Coronary artery (tissue), 2 donors: ENCODE measurements around the gene LTB4R.
A peak's percentile ranks its signal among the peaks of the same experiment; 100 is the strongest.

ENCODE experiments used
- DNase-seq: peaks from one replicate; pipeline ENCODE4 v3.0.0-alpha.2; 2017; ENCODE audit warnings: low spot score
- H3K27ac ChIP-seq, 2 donors: fragments of 200-600 bp; sonication (generic); one replicate each; pipeline ENCODE4 v1.5.1; 2016 to 2019
- H3K4me3 ChIP-seq: fragments of 200-600 bp; sonication (generic); 2 replicates; pipeline ENCODE4 v1.5.1; 2016; ENCODE audit warnings: mild to moderate bottlenecking, moderate library complexity
- TF ChIP-seq, protein P1 (sequence below): fragments of 200-600 bp; sonication (generic); IDR thresholded peaks from one replicate; pipeline ENCODE4 v1.5.1; 2019; ENCODE audit warnings: antibody characterized with exemption

Gene LTB4R

DNA sequence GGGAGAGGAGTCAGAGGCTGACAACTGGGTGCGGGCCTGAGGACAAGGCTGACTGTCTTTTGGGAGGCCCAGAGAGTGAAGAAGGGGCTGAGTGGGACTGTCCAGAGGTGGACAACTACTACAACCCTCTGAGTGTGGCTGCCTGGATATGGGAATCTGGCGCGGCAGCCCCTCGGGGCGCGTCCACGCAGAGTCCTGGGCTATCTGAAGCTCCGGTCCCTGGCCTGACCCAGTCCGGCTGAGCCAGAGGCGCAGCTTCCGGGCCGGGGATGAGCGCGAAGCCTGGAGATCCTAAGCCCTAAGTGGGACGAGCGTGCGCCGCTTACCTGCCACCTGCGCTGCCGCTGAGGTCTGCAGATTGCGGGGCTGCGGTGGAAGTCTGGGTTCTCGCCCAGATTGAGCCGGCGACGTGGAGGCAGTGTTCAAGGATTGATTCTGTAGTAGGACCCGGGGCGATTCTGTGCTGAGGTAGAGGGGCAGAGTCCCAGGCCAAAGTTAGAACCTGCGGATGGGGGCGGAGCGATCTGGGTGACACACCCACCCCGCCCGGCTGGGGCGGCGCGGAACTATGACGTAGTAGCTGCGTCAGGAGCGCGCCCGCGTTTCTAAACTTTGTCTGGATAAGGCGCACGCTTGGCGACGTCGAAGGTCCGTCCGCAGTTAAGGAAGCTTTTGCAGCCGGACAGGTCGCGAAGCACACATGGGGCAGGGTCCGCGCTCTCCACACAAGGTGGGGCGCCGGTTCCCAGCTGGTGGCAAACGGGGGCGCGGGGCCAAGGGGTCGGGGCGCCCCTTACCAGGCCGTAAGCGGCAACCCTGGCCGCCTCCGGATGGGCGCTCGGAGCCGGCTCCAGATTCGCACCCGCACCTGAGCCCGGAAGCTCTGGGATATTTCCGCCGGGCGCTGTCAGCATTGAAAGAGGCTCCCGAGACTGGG lies 11.8 kb upstream of the LTB4R start, which contains the start of the genes DHRS1 and NOP9:
Gene DHRS1, minus strand, starts transcription at position 526 of the 937 bp plus-strand sequence. CDS start 674 bp downstream, outside the sequence.
Gene NOP9, plus strand, starts transcription at position 596 of the 937 bp plus-strand sequence. Its CDS starts 105 bp downstream, at position 701.
- peak within 1 kb of the TSS; percentile 94 for H3K4me3 ChIP-seq
- DNase-seq: peak; percentile 94
- peak within 1 kb of the TSS; percentile 81 to 92 for H3K27ac ChIP-seq
- TF ChIP-seq, protein P1, sequence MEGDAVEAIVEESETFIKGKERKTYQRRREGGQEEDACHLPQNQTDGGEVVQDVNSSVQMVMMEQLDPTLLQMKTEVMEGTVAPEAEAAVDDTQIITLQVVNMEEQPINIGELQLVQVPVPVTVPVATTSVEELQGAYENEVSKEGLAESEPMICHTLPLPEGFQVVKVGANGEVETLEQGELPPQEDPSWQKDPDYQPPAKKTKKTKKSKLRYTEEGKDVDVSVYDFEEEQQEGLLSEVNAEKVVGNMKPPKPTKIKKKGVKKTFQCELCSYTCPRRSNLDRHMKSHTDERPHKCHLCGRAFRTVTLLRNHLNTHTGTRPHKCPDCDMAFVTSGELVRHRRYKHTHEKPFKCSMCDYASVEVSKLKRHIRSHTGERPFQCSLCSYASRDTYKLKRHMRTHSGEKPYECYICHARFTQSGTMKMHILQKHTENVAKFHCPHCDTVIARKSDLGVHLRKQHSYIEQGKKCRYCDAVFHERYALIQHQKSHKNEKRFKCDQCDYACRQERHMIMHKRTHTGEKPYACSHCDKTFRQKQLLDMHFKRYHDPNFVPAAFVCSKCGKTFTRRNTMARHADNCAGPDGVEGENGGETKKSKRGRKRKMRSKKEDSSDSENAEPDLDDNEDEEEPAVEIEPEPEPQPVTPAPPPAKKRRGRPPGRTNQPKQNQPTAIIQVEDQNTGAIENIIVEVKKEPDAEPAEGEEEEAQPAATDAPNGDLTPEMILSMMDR: no peak

DNA sequence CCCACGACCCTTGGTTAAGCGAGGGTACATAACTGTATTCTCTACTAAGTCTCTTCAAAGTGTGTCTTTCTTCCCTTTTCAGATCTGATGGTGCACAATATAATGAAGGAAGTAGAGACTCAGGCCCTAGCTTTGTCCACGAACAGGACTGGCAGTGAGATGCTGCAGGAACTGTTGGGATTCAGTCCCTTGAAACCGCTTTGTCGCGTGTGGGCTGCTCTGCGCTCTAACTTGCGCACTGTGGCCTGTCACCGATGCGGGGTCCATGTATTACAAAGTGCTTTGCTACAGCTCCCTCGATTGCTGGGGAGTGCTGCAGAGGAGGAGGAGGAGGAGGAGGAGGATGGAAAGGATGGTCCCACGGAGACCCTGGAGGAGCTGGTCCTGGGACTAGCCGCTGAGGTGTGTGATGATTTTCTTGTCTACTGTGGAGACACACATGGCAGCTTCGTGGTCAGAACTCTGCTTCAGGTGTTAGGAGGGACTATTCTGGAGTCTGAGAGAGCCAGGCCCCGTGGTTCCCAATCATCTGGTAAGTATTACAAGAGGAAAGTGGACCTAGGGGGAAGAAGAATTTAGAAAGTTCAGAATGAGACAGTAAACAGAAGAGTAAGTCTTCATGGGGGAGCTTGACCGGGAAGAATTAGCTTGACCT lies 10.8 kb upstream of the LTB4R start:
- H3K4me3 ChIP-seq: peak overlapping the region; percentile 94
- TF ChIP-seq, protein P1: no peak
- H3K27ac ChIP-seq: peak overlapping the region; percentile 81 to 92
- DNase-seq: no peak

DNA sequence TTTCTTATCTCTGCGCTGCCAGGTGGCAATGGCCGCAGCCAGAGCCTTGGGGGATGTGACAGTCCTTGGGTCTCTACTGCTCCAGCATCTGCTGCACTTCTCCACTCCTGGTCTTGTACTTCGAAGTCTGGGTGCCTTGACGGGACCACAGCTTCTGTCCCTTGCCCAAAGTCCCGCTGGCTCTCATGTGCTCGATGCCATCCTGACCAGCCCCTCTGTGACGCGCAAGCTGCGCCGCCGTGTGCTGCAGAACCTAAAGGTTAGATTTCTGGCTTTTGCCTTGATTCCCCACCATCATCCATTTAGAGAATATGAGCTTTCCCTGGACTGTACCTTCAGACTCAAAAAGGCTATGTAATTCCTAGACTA lies 7.3 kb upstream of the LTB4R start:
- Histone ChIP-seq H3K4me3 (no peak overlapping the region), H3K27ac (no peak overlapping the region)
- TF ChIP-seq, protein P1: no peak
- DNase-seq: no peak

DNA sequence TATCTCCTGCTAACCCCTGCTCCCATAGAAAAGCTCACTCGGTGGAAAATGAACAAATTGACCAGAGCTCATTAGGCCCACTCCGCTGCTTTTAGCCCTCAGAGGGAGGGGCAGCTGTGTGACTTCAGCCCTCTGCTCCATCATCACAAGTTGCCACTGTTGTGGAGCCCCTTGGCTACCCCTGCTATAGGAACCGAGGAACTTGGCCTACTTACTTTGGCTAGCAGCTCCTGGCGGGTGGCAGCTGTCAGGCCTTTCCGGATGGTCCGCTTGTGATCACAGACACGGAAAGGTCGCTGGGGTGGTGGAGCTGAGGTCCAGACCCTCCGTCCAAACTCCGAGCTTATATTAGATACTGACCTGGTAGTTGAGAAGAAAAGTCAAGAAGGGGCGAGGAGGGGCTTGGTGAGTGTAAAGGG lies 4.1 kb upstream of the LTB4R start:
- Histone ChIP-seq H3K27ac (no peak overlapping the region), H3K4me3 (no peak overlapping the region)
- no peak for DNase-seq
- TF ChIP-seq, protein P1: no peak

DNA sequence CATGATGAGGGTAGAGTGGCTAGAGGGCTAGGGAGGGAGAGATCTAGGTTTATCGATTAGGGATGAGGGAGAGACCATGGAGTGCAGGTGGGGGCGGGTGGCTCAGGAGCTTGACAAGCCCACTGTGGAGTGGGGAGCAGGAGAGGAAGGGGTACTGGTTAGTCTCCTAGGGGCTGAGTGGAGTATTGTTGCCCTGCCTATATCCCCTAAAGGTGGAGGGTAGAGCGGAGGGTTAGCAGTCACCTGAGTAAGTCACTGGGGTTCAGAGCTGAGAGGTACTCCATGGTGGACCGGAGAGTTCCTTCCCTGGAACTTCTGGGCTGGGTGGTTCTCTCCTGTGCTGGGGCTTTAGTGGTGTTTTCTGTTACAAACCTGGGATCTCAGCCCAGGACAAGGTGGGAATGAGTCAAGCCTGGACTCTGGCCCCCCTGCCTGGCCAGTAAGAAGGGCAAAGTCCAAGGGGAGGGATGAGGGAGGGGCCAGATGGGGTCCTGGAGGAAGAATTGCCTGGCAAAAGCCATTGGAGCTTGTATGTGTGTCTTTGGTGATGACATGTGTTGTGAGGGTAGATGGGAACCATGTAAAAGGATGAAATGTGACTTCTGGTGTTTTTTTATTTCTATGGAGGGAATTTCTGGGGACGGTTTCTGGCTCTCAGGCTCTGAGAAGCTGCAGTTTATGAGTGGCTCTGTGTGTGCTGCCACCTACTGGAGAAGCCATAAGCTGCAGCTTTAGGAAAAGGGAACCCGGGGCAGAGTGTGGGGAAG lies 3.5 kb upstream of the LTB4R start, which contains the start of gene CIDEB:
Gene CIDEB, minus strand, starts transcription at position 403 of the 767 bp plus-strand sequence. Its CDS starts 119 bp downstream, at position 284.
- Histone ChIP-seq H3K27ac (no peak within 1 kb of the TSS), H3K4me3 (no peak within 1 kb of the TSS)
- DNase-seq: no peak
- TF ChIP-seq, protein P1: peak; percentile 84

DNA sequence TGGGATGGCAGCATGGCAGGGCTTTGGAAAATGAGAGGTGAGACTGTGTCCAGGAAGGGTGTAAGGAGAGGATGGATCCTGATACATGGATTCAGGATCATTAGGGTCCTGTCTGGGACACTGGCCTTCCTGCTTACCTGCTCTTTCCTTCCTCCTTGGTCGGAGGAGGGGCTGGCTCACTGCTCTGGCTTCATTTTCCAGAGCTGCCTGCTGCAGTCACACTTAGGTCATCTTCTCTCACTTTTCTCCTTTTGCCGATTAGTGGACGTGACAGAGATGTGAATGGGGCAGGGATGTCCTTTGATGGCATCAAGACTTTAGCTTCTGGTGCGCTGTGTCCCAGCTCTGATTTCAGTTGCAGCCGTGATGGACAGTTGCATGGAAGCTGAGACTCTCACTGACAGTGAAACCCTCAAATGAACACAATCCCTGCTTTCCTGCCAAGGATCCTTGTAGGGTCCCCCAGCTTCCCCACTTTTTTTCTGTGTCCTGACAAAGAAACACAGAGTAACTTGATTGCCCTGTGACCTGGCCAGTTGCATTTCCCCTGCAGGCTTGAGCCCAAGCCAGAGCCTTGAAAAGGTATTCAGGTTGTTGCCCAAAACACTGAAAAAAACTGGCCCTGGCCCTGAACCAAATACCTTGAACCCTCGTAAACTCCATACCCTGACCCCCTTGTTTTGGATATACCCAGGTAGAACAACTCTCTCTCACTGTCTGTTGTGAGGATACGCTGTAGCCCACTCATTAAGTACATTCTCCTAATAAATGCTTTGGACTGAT lies 2.8 kb upstream of the LTB4R start:
- no peak for DNase-seq
- H3K27ac ChIP-seq: no peak overlapping the region
- TF ChIP-seq, protein P1: no peak
- H3K4me3 ChIP-seq: no peak overlapping the region
